Panc1 (cell line): ENCODE data around the gene CDH8. TPM values are rescaled to one million over a fixed set of nuclear protein-coding genes. Genes with fewer than 3 reads are reported as not detected.

Experiments
- ATAC-seq: fragments of 200-7000 bp; cut with Tn5 transposase; 2 replicates; pipeline ENCODE4 v1.9.1; 2020; ENCODE audit warnings: mild to moderate bottlenecking, moderate library complexity
- BruUV-seq: library from RNA; stranded (reverse); fragments of 400-500 nt; replicated peaks from 2 replicates; lab custom pipeline; 2021; lab: Mats Ljungman, UMichigan
- CTCF ChIA-PET: fragments of 300-600 bp; sonication (Branson Sonifier 250); formaldehyde crosslinking; loops from one replicate; lab custom pipeline; 2022; ENCODE audit warnings: antibody characterized with exemption; lab: Charles Lee
- POLR2A ChIA-PET: fragments of 300-600 bp; sonication (Branson Sonifier 250); formaldehyde crosslinking; loops from one replicate; lab custom pipeline; 2022; ENCODE audit warnings: antibody characterized with exemption; lab: Charles Lee
- DNase-seq: peaks from one replicate; pipeline ENCODE4 v3.0.0-alpha.2; 2010; ENCODE audit warnings: low read depth, low spot score
- H3K27ac ChIP-seq: 2 replicates; pipeline ENCODE4 v1.5.1; 2011; ENCODE audit warnings: mild to moderate bottlenecking, low read length, inconsistent platforms
- H3K27me3 ChIP-seq: fragments of 200-500 bp; sonication (Bioruptor generic); 2 replicates; pipeline ENCODE4 v1.6.0; 2014; ENCODE audit warnings: low read length, inconsistent platforms; ENCODE audit not compliant: control insufficient read depth, insufficient read depth
- H3K36me3 ChIP-seq: fragments of 200-500 bp; sonication (Bioruptor generic); 2 replicates; pipeline ENCODE4 v1.5.1; 2014; ENCODE audit warnings: inconsistent platforms, mild to moderate bottlenecking, low read length, moderate library complexity; ENCODE audit not compliant: control insufficient read depth, insufficient read depth
- H3K4me1 ChIP-seq: 2 replicates; pipeline ENCODE4 v1.5.1; 2011; ENCODE audit warnings: inconsistent platforms, mild to moderate bottlenecking, low read length, moderate library complexity; ENCODE audit not compliant: control insufficient read depth, insufficient read depth
- H3K4me3 ChIP-seq, 2 experiments: 2 replicates each; pipeline ENCODE4 v1.5.1; 2011 to 2012; ENCODE audit warnings: low read depth in 2 of 2, low read length in 2 of 2, mild to moderate bottlenecking in 2 of 2, inconsistent platforms in 1 of 2, moderate library complexity in 1 of 2
- H3K9me3 ChIP-seq: fragments of 200-500 bp; sonication (Bioruptor generic); 2 replicates; pipeline ENCODE4 v1.5.1; 2014; ENCODE audit warnings: low read depth, mild to moderate bottlenecking, inconsistent platforms, low read length, moderate library complexity; ENCODE audit not compliant: control insufficient read depth, insufficient read depth
- POLR2AphosphoS5 ChIP-seq: IDR thresholded peaks from 2 replicates; pipeline ENCODE4 v1.6.1; 2012; ENCODE audit warnings: mild to moderate bottlenecking, low read depth, low read length, moderate library complexity
- SIN3A ChIP-seq: IDR thresholded peaks from 2 replicates; pipeline ENCODE4 v1.6.1; 2012; ENCODE audit warnings: low read depth, mild to moderate bottlenecking, low read length, moderate library complexity, borderline replicate concordance; ENCODE audit not compliant: insufficient read depth
- TCF7L2 ChIP-seq: IDR thresholded peaks from 2 replicates; pipeline ENCODE4 v1.6.1; 2011; ENCODE audit warnings: mild to moderate bottlenecking, low read depth, low read length, inconsistent platforms
- in situ Hi-C: cut with HindIII; loops from 2 replicates; pipeline ENCODE4 v1.10.0; 2016; ENCODE audit warnings: low sequenced_read_pairs, low pct_unique_long_range_greater_than_20kb
- intact Hi-C: fragments of 100-400 bp; cut with micrococcal nuclease; formaldehyde crosslinking; loops from one replicate; pipeline ENCODE4 v1.10.0; 2022; ENCODE audit not compliant: unreplicated experiment
- total RNA-seq: library from RNA; stranded (reverse); gene quantifications from one replicate; pipeline ENCODE4 v1.2.1, GENCODE V29; 2021; ENCODE audit not compliant: unreplicated experiment
- TF ChIP-seq, protein P1 (sequence below), 2 experiments: IDR thresholded peaks; 2 replicates each; pipeline ENCODE4 v1.6.1; 2011 to 2012; ENCODE audit warnings: low read depth in 2 of 2, control low read depth in 1 of 2, low read length in 1 of 2, mild to moderate bottlenecking in 1 of 2, moderate library complexity in 1 of 2; ENCODE audit not compliant: insufficient read depth in 1 of 2
- TF ChIP-seq, protein P2 (sequence below): fragments of 450-650 bp; IDR thresholded peaks from 2 replicates; pipeline ENCODE4 v1.5.1; 2017; ENCODE audit warnings: mild to moderate bottlenecking

Gene CDH8
- total RNA-seq, 1 experiment from 2014 or later, result 0.21 TPM

DNA sequence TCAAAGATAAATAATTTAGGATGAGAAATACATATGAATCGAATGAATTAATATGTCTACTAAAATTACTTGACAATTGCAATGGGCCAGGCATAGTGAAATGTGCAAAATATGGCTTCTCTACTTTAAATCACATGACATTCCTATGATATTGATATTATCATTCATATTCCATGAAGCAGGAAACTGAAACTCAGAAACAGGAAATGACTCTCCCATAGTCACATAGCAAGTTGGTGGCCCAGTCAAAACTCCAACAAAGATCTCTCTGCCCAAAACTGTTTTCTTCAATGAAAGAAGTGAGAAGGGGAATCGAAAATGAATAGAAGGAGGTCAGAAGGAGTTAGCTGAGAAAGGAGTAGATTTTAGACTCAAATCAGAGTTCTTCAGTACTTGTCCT, 272.2 kb downstream of the CDH8 start:
- intact Hi-C loops (no loop called here), in situ Hi-C loops (no loop called here)
- Histone ChIP-seq H3K4me3 (no peak overlapping the region), H3K27me3 (no peaks in the 10 kb centered on the region), H3K4me1 (no peaks in the 10 kb centered on the region), H3K36me3 (no peaks in the 10 kb centered on the region), H3K27ac (no peak overlapping the region), H3K9me3 (no peaks in the 10 kb centered on the region)
- POLR2A ChIA-PET, result no interaction called here
- ATAC-seq (no peak), DNase-seq (no peak)
- CTCF ChIA-PET, result no interaction called here
- BruUV-seq, result no TSS peak
- TF ChIP-seq, protein P1, sequence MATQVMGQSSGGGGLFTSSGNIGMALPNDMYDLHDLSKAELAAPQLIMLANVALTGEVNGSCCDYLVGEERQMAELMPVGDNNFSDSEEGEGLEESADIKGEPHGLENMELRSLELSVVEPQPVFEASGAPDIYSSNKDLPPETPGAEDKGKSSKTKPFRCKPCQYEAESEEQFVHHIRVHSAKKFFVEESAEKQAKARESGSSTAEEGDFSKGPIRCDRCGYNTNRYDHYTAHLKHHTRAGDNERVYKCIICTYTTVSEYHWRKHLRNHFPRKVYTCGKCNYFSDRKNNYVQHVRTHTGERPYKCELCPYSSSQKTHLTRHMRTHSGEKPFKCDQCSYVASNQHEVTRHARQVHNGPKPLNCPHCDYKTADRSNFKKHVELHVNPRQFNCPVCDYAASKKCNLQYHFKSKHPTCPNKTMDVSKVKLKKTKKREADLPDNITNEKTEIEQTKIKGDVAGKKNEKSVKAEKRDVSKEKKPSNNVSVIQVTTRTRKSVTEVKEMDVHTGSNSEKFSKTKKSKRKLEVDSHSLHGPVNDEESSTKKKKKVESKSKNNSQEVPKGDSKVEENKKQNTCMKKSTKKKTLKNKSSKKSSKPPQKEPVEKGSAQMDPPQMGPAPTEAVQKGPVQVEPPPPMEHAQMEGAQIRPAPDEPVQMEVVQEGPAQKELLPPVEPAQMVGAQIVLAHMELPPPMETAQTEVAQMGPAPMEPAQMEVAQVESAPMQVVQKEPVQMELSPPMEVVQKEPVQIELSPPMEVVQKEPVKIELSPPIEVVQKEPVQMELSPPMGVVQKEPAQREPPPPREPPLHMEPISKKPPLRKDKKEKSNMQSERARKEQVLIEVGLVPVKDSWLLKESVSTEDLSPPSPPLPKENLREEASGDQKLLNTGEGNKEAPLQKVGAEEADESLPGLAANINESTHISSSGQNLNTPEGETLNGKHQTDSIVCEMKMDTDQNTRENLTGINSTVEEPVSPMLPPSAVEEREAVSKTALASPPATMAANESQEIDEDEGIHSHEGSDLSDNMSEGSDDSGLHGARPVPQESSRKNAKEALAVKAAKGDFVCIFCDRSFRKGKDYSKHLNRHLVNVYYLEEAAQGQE (IDR thresholded peaks at IDR 0.05; ENCODE audit: insufficient read depth in 1 of 2, low read depth in 2 of 2, low read length in 1 of 2), result no peak

DNA sequence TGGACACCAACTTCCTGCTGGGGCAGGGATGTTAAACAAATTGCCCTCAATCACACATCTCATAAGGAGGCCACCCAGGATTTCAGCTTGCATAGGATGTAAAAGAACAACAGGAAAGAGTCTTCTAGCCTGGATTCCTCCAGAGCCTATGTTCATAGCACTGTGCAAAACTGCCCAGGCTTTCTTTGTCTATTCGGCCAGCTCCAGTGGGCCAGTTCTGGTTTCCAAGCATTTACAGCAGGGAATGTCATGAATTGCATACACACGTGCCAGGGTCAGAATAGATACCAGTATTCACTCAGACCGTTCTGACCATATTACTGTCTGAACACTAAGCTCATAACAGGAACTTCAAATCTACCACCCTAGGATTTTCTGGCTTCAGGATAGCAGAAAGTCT, 273.2 kb downstream of the CDH8 start:
- intact Hi-C loops (no loop called here), in situ Hi-C loops (no loop called here)
- no peak for DNase-seq
- H3K27ac ChIP-seq, result no peak overlapping the region
- no peak for ATAC-seq
- POLR2A ChIA-PET, result no interaction called here
- no peaks in the 10 kb centered on the region for H3K27me3 ChIP-seq
- no peaks in the 10 kb centered on the region for H3K36me3 ChIP-seq
- BruUV-seq, result no TSS peak
- no peaks in the 10 kb centered on the region for H3K4me1 ChIP-seq
- no peak overlapping the region for H3K4me3 ChIP-seq
- CTCF ChIA-PET, result no interaction called here
- no peaks in the 10 kb centered on the region for H3K9me3 ChIP-seq
- TF ChIP-seq SIN3A (no peak), POLR2AphosphoS5 (no peak), TCF7L2 (no peak)
- TF ChIP-seq, protein P2, sequence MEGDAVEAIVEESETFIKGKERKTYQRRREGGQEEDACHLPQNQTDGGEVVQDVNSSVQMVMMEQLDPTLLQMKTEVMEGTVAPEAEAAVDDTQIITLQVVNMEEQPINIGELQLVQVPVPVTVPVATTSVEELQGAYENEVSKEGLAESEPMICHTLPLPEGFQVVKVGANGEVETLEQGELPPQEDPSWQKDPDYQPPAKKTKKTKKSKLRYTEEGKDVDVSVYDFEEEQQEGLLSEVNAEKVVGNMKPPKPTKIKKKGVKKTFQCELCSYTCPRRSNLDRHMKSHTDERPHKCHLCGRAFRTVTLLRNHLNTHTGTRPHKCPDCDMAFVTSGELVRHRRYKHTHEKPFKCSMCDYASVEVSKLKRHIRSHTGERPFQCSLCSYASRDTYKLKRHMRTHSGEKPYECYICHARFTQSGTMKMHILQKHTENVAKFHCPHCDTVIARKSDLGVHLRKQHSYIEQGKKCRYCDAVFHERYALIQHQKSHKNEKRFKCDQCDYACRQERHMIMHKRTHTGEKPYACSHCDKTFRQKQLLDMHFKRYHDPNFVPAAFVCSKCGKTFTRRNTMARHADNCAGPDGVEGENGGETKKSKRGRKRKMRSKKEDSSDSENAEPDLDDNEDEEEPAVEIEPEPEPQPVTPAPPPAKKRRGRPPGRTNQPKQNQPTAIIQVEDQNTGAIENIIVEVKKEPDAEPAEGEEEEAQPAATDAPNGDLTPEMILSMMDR, result no peak
- TF ChIP-seq, protein P1 (IDR thresholded peaks at IDR 0.05; ENCODE audit: insufficient read depth in 1 of 2, low read depth in 2 of 2, low read length in 1 of 2), result no peak
